HepG2 (cell line): Measurements from ENCODE around the gene FRMD4A. TPM values are rescaled to one million over a fixed set of nuclear protein-coding genes. Genes with fewer than 3 reads are reported as not detected.

ENCODE experiments used
- ARID3A ChIP-seq: IDR thresholded peaks from 2 replicates; pipeline ENCODE4 v1.6.1; 2012; ENCODE audit warnings: low read depth, low read length, improper control_type of control experiment
- ARNTL ChIP-seq: sonication (generic); formaldehyde crosslinking; IDR thresholded peaks from 2 replicates; pipeline ENCODE4 v1.4.0; 2020; ENCODE audit warnings: mild to moderate bottlenecking, missing genetic modification reagents
- ATF2 ChIP-seq: sonication (generic); formaldehyde crosslinking; IDR thresholded peaks from 2 replicates; pipeline ENCODE4 v1.4.0; 2020; ENCODE audit warnings: missing genetic modification reagents
- GMEB2 ChIP-seq: IDR thresholded peaks from 2 replicates; pipeline ENCODE4 v1.6.1; 2016; ENCODE audit warnings: missing biosample characterization, missing genetic modification reagents, low read depth
- MAX ChIP-seq: IDR thresholded peaks from 2 replicates; pipeline ENCODE4 v1.6.1; 2012; ENCODE audit warnings: inconsistent platforms
- MXD1 ChIP-seq: sonication (generic); formaldehyde crosslinking; IDR thresholded peaks from 2 replicates; pipeline ENCODE4 v1.4.0; 2020; ENCODE audit warnings: mild to moderate bottlenecking, missing genetic modification reagents
- MZF1 ChIP-seq: sonication (generic); formaldehyde crosslinking; IDR thresholded peaks from 2 replicates; pipeline ENCODE4 v1.8.1; 2023; ENCODE audit warnings: mild to moderate bottlenecking, missing genetic modification reagents, borderline replicate concordance
- SIN3A ChIP-seq: IDR thresholded peaks from 2 replicates; pipeline ENCODE4 v1.6.1; 2011; ENCODE audit warnings: low read depth, mild to moderate bottlenecking, control low read depth, low read length, borderline replicate concordance
- SKIL ChIP-seq: sonication (generic); formaldehyde crosslinking; IDR thresholded peaks from 2 replicates; pipeline ENCODE4 v1.8.0; 2022; ENCODE audit warnings: missing genetic modification reagents, mild to moderate bottlenecking, moderate library complexity, borderline replicate concordance
- SP140L ChIP-seq: sonication (generic); formaldehyde crosslinking; IDR thresholded peaks from 2 replicates; pipeline ENCODE4 v1.4.0; 2020; ENCODE audit warnings: missing genetic modification reagents, borderline replicate concordance
- TAF1 ChIP-seq: sonication (generic); formaldehyde crosslinking; IDR thresholded peaks from 2 replicates; pipeline ENCODE4 v1.4.0; 2020; ENCODE audit warnings: missing genetic modification reagents
- TCF7L2 ChIP-seq: IDR thresholded peaks from 2 replicates; pipeline ENCODE4 v1.6.1; 2011; ENCODE audit warnings: mild to moderate bottlenecking, low read depth, low read length, moderate library complexity
- TRIM22 ChIP-seq: fragments of 450-650 bp; IDR thresholded peaks from 2 replicates; pipeline ENCODE4 v1.6.1; 2017
- ZBTB7A ChIP-seq: sonication (generic); formaldehyde crosslinking; IDR thresholded peaks from 2 replicates; pipeline ENCODE4 v1.8.0; 2022; ENCODE audit warnings: mild to moderate bottlenecking, missing genetic modification reagents
- ZNF460 ChIP-seq: sonication (generic); formaldehyde crosslinking; IDR thresholded peaks from 2 replicates; pipeline ENCODE4 v1.5.1; 2020; ENCODE audit warnings: missing genetic modification reagents, mild to moderate bottlenecking, borderline replicate concordance
- ZNF772 ChIP-seq: sonication (generic); formaldehyde crosslinking; IDR thresholded peaks from 2 replicates; pipeline ENCODE4 v1.5.0; 2020; ENCODE audit warnings: mild to moderate bottlenecking, missing genetic modification reagents
- ZNF891 ChIP-seq: sonication (generic); formaldehyde crosslinking; IDR thresholded peaks from 2 replicates; pipeline ENCODE4 v1.5.0; 2020; ENCODE audit warnings: mild to moderate bottlenecking, missing genetic modification reagents
- ZSCAN9 ChIP-seq: IDR thresholded peaks from 2 replicates; pipeline ENCODE4 v1.6.1; 2016; ENCODE audit warnings: borderline replicate concordance
- polyA plus RNA-seq, 8 experiments: library from polyadenylated mRNA; depleted of rRNA in 3 of 8; stranded (reverse) in 7 of 8; unstranded in 1 of 8; fragments of >200 nt; fragmentation: Illumina TruSeq in 4 of 8; extraction: Trizol in 4 of 8; gene quantifications; 2 replicates each; pipeline versions ENCODE4 v1.2.1 to v1.2.3, GENCODE V29; 2011 to 2016; ENCODE audit warnings: low read depth in 4 of 8, missing spikeins in 1 of 8, mixed read lengths in 1 of 8; ENCODE audit not compliant: insufficient read depth in 1 of 8
- total RNA-seq, 5 experiments: library from RNA; depleted of rRNA; stranded (reverse); fragments of >200 nt; fragmentation: Illumina TruSeq; extraction: Trizol; gene quantifications; 2 replicates each; pipeline ENCODE4 v1.2.3, GENCODE V29; 2016; ENCODE audit warnings: low read depth in 1 of 5

Gene FRMD4A
- total and polyA plus RNA-seq, 2 of the 13 experiments (the other 11 are each of a cell fraction or from before 2014, with no cell fraction given): 0.09 to 0.26 TPM

GRCh38 chr10:14184841-14185315, 145.8 kb downstream of the FRMD4A start (continued):
- peak; percentile 66 for TF ChIP-seq ARID3A
- no peak for TF ChIP-seq MZF1 (CRISPR knock-in tag)
- no peak for TF ChIP-seq ZNF891
- TF ChIP-seq SP140L (CRISPR knock-in tag): no peak
- TF ChIP-seq ZBTB7A (CRISPR knock-in tag): no peak
- TF ChIP-seq ARNTL (CRISPR knock-in tag): no peak
- no peak for TF ChIP-seq MXD1 (CRISPR knock-in tag)
- peak; percentile 32; the same call in 1 of the 2 replicates for TF ChIP-seq MAX
- no peak for TF ChIP-seq ATF2 (CRISPR knock-in tag)
- no peak for TF ChIP-seq TAF1 (CRISPR knock-in tag)
- no peak for TF ChIP-seq GMEB2 (CRISPR knock-in tag)
- no peak for TF ChIP-seq SIN3A
- no peak for TF ChIP-seq ZNF772
- peak; percentile 90 for TF ChIP-seq ZSCAN9 (CRISPR knock-in tag)
- no peak for TF ChIP-seq TRIM22
- TF ChIP-seq ZNF460 (CRISPR knock-in tag): no peak
- no peak for TF ChIP-seq SKIL (CRISPR knock-in tag)
- TF ChIP-seq TCF7L2: peak; percentile 41; the same call in 1 of the 2 replicates
